HG02642 (cell line): ENCODE measurements around the gene STN1.

Experiments
- ATAC-seq: cut with Tn5 transposase; IDR thresholded peaks from one replicate; pipeline ENCODE4 v1.9.1; 2021; ENCODE audit warnings: mild to moderate bottlenecking; ENCODE audit not compliant: unreplicated experiment, poor library complexity

The STN1 gene

DNA sequence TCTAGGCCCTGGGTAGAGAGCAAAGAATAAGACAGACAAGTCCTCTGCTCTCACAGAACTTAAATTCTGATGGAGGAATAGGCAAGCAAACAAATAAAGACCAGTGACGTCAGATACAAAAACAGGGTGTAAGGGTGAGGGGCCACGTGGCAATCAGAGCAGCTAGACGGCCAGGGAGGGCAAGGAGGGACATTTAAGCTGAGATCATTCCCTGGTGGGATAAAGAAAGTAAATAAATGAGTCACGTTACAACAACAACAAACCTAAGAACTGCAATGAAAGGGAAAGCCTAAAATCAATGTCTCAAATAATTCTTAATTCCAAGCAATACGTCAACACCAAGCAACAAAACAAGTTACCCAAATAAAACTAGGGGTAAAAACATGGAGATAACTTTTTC, 21.8 kb downstream of the STN1 start:
- ATAC-seq = no peak

- no peak for ATAC-seq
These were observed 22.4 kb downstream of the STN1 start for GRCh38 chr10:103895411-103896186.

DNA sequence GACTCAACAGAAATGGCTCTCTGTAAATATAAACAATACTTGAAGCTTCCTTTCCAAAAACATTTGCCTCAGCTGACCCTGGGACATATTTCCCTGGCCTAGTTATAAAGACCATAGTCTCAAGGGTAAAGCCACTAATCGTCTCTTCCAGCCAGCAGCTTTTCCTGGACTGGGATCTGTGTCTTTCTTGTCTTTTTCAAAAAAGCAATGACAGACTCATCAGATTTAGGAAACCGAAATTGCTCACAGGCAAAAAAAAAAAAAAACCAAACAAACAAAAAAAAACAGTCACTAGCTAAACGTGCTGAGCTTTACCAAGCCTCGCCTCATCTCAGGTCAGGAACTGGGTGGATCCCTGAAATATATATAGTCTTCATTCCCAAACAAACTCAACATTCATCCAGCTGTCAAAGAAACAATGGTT, 23.5 kb downstream of the STN1 start:
- no peak for ATAC-seq

DNA sequence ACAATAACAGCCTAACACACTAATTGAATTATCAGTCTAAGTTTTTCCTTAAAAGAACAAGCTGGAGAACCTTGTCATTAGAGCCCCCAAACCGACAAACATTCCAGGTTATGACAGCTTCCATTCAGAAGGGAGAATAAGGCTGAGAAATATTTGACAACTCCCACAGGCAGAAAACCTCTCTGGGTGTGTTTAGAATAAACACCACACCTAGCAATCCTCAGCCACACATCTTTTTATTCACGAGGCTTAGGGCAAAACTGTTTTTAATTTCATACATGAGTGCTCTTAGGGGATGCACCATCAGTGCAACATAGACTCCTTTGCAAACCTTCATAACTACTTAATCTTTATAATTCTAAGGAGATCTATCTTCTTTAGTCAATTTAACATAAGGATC, 24.2 kb downstream of the STN1 start:
- ATAC-seq = no peak

GRCh38 chr10:103892181-103892580, 25.8 kb downstream of the STN1 start:
- no peak for ATAC-seq

DNA sequence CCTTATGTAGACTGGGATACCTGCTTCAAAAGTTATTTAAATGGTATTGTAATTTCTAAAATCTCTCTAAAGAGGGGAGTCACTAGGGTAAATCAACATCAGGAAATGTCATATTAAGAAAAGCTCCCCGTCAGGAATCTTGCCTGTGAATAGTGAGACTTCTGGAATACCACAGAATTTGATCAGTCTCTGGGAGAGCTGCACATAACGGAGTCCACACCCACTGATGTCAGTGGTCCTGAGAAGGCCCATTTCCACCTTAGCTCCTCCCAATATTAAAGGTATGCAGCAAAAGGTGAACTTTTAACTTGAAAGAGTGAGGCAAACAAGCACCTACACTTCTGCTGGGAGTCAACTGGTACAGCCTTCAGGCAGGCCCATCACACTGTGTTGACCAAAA, 27.3 kb downstream of the STN1 start:
- no peak for ATAC-seq

- no peak for ATAC-seq
These were observed 27.8 kb downstream of the STN1 start for GRCh38 chr10:103890194-103890658.

DNA sequence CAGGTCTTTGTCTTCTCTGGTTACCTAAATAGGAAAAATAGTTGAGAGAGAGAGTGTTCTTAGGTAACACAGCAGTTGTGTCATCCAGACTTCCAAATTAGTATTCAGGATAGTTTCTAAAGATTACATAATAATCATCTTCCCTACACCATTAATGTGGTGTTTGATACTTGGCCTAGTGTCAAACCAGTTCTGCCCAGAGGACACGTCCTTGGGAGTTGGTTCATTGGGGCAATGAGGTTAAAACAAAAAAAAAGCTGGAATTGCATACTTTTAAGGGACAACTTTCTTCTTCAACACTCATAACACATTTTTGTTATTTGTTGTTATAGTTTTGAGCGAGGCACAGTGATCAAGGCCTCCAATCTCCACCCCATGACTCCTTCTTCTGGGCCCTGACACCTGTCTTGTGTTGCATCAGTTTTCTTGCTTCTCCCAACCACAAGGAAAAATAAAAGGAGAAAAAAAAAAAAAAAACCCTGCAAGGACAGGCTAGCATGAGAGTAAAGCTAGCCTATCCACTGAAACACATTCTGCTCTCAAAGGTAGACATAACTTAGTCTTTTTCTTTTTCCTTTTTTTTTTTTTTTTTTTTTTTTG, 28.8 kb downstream of the STN1 start:
- ATAC-seq = no peak

DNA sequence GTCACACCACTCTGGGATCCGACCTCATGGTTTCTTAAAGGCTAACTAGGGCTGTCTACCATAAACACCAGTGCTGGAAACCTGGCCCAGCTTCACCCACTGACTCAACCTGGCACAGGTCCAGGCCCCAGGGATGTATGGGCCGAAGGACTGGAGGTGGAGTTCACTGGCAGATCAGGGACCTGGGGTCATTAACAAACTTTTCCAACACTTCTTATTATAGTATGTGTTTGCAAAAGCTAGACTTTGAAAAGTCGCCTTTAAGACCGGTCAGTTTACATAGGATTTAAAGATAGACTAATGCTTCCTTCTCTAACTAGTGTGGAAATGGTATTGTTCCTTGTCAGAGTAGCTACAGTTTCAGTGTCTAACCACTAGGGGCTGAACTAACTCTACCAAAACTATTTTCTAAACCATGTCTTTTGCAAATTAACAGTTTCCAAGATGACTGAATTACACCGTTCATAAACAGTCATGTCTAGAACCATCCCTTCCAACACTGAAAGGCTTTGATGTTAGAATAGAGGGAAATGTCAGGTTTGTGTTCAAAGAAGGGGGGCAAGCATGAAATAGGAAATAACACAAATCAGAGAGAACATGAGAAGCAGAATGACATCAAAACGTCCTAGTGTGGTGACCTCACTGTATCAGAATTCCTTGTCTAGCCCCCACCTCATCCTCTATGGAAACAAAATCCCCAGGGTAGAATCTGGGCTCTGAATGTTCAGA, 29.7 kb downstream of the STN1 start:
- ATAC-seq = no peak

GRCh38 chr10:103885617-103886016, 32.4 kb downstream of the STN1 start:
- ATAC-seq = no peak

- no peak for ATAC-seq
These were observed 33.3 kb downstream of the STN1 start for GRCh38 chr10:103884681-103885139.

- no peak for ATAC-seq
These were observed 35.5 kb downstream of the STN1 start for GRCh38 chr10:103882285-103883007.

GRCh38 chr10:103881416-103882284, 36.3 kb downstream of the STN1 start:
- no peak for ATAC-seq

DNA sequence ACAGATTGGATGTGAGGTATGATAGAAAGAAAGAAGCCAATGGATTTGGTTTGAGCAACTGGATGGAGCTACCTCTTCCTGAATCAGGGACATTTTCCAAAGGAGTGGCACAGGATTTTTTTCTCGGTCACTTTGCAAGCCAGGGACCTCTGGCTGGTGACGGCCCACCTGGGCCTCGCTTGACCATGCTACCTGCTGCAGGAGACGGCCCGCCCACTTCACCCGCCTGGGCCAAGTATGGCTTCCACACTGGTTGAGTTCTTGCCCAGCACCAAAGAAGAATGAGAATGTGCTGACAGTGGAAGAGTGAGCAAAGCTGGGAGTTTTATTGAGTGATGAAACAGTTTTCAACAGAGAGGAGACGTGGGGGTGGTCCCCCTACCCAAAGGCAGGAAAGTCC, 38.2 kb downstream of the STN1 start:
- ATAC-seq = no peak

DNA sequence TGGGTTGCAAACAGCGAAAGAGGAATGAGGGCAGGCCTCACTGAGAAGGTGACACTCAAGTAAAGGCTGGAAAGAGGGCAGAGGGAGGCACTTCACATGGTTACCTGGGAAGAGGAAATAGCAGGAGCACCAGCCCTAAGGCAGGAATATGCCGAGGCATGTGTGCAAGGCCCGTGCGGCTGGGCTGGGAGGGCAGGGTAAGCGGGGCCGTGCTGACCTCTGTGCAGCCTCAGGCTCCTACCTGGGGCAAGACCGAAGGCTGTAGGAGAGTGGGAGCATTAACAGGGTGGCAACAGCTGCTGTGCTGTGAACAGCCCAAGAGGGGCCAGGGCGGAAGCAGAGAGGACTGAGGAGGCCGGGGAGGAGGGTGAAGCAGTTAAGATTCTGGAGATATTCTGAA, 38.6 kb downstream of the STN1 start:
- no peak for ATAC-seq

- ATAC-seq = no peak
These were observed 40.1 kb downstream of the STN1 start for GRCh38 chr10:103877861-103878260.

DNA sequence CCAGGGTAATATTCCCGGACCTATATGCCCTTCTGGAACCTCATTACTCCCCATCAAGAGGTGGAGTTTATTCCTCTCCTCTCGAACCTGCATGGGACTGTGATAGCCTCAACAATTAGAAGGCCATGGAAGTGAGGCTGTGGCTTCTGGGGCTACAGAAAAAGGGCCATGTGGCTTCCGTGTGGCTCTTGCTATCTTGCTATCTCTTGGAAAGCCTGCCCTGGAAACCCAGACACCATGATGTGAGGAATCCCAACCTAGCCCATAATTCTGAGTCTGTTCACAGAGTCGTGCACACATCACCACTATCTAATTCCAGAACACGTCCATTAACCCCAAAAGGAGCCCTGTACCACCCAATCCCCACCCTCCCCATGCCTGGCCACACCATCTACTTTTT, 41.8 kb downstream of the STN1 start:
- ATAC-seq = no peak

DNA sequence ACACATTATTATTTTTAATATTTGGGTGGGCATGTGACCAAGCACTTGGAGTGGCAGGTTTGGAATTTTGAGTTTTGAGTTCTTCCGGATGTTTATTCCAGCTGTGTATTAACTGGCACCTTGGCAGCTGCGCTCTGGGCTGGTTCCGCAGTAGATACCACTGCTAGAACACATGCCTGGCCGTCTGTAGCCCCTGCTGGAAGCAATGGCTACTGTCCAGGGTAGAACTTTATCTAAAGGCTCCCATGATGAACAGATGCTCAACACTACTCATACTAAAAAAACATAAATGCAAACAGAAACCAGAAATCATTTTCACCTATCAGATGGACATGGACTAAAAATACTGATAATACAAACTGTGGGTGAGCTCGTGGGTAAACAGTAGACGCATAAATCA, 43.3 kb downstream of the STN1 start:
- no peak for ATAC-seq

GRCh38 chr10:103872137-103872931, 45.6 kb downstream of the STN1 start:
- ATAC-seq = no peak
